K562 (cell line): ENCODE results near the gene GSK3B. TPM values are rescaled to one million over a fixed set of nuclear protein-coding genes. Genes with fewer than 3 reads are reported as not detected.

ENCODE experiments used
- ATAC-seq: fragments of 200-7000 bp; cut with Tn5 transposase; 3 replicates; pipeline ENCODE4 v1.9.1; 2020; ENCODE audit warnings: moderate library complexity
- BruUV-seq: library from RNA; stranded (reverse); fragments of 400-500 nt; replicated peaks from 2 replicates; lab custom pipeline; 2021; lab: Mats Ljungman, UMichigan
- CTCF ChIA-PET: fragments of 300-600 bp; formaldehyde crosslinking; extraction: SDS; loops from one replicate; lab custom pipeline; 2021; ENCODE audit warnings: low intra/inter-chr PET ratio; lab: Yijun Ruan, JAX
- POLR2A ChIA-PET: fragments of 300-600, 350-650 bp; sonication (Branson Sonifier 250); formaldehyde crosslinking; extraction: SDS; loops from one replicate; lab custom pipeline; 2021; ENCODE audit warnings: antibody characterized with exemption, inconsistent platforms; lab: Yijun Ruan, JAX
- DNase-seq, 4 experiments: peaks; one replicate each; pipeline versions ENCODE4 v3.0.0 to v3.0.0-alpha.2; 2011 to 2018; ENCODE audit warnings: low spot score in 3 of 4, mixed read lengths in 3 of 4; ENCODE audit errors: extremely low read depth in 1 of 4
- FAIRE-seq: peaks from 2 replicates; lab custom pipeline; 2011; peaks lifted over from hg19 to GRCh38; lab: Jason Lieb, UNC
- H2AFZ ChIP-seq: 2 replicates; pipeline ENCODE4 v1.6.0; 2011; ENCODE audit warnings: low read depth, low read length, control low read depth, inconsistent platforms
- H3K27ac ChIP-seq: fragments of 200-600 bp; 3 replicates; pipeline ENCODE4 v1.8.0; 2011; ENCODE audit warnings: low read depth, mild to moderate bottlenecking, control low read depth, inconsistent platforms, low read length, moderate library complexity, mixed read lengths; ENCODE audit errors: extremely low read depth
- H3K27me3 ChIP-seq, 2 experiments: fragments of 300-600 bp in 1 of 2; 2 replicates in 1 of 2; 3 replicates in 1 of 2; pipeline versions ENCODE4 v1.6.0 to v1.8.0; 2011; ENCODE audit warnings: inconsistent platforms in 2 of 2, low read length in 2 of 2, mild to moderate bottlenecking in 1 of 2, mixed read lengths in 1 of 2, moderate library complexity in 1 of 2; ENCODE audit not compliant: control insufficient read depth in 2 of 2, insufficient read depth in 2 of 2
- H3K36me3 ChIP-seq: fragments of 300-600 bp; 3 replicates; pipeline ENCODE4 v1.8.0; 2011; ENCODE audit warnings: mild to moderate bottlenecking, low read length, inconsistent platforms; ENCODE audit not compliant: control insufficient read depth, insufficient read depth
- H3K4me1 ChIP-seq, 2 experiments: fragments of 200-600 bp in 1 of 2; replicated peaks in 1 of 2; 2 replicates in 1 of 2; 3 replicates in 1 of 2; pipeline versions ENCODE4 v1.5.1 to v1.8.0; 2011; ENCODE audit warnings: inconsistent platforms in 2 of 2, low read length in 2 of 2, mild to moderate bottlenecking in 1 of 2, mixed read lengths in 1 of 2, moderate library complexity in 1 of 2; ENCODE audit not compliant: control insufficient read depth in 2 of 2, insufficient read depth in 2 of 2
- H3K4me2 ChIP-seq: 2 replicates; pipeline ENCODE4 v1.6.1; 2011; ENCODE audit warnings: low read length, control low read depth, inconsistent platforms, mixed read lengths; ENCODE audit not compliant: insufficient read depth
- H3K4me3 ChIP-seq: fragments of 200-600 bp; sonication (generic), shearing (Covaris generic); 2 replicates; pipeline ENCODE4 v1.5.1; 2016; ENCODE audit warnings: control low read depth, inconsistent platforms
- H3K79me2 ChIP-seq: fragments of 200-600 bp; 3 replicates; pipeline ENCODE4 v1.8.0; 2011; ENCODE audit warnings: low read length, inconsistent platforms; ENCODE audit not compliant: control insufficient read depth, insufficient read depth
- H3K9ac ChIP-seq, 2 experiments: 2 replicates each; pipeline versions ENCODE4 v1.6.0 to v1.6.1; 2011; ENCODE audit warnings: low read depth in 2 of 2, low read length in 2 of 2, control low read depth in 1 of 2, inconsistent platforms in 1 of 2, mild to moderate bottlenecking in 1 of 2, mixed read lengths in 1 of 2; ENCODE audit not compliant: insufficient read depth in 1 of 2
- H3K9me1 ChIP-seq: one replicate; pipeline ENCODE4 v1.6.0; 2011; ENCODE audit warnings: inconsistent platforms, mild to moderate bottlenecking, low read length, moderate library complexity; ENCODE audit not compliant: control insufficient read depth, insufficient read depth
- H3K9me3 ChIP-seq: replicated peaks from 2 replicates; pipeline ENCODE4 v1.5.1; 2011; ENCODE audit warnings: low read depth, low read length, inconsistent platforms; ENCODE audit not compliant: control insufficient read depth, insufficient read depth
- H4K20me1 ChIP-seq: replicated peaks from 2 replicates; pipeline ENCODE4 v1.6.1; 2011; ENCODE audit warnings: low read length, inconsistent platforms, mixed read lengths; ENCODE audit not compliant: control insufficient read depth, insufficient read depth
- CEBPG ChIP-seq, 3 experiments: fragments of 200-800 bp in 1 of 3; sonication (Bioruptor generic) in 1 of 3; sonication (generic) in 1 of 3; formaldehyde crosslinking in 1 of 3; IDR thresholded peaks in 2 of 3; conservative IDR thresholded peaks in 1 of 3; 2 replicates each; pipeline versions ENCODE4 v1.6.1 to v1.8.0; 2016 to 2022; ENCODE audit warnings: missing compliant biosample characterization in 2 of 3, missing genetic modification characterization in 2 of 3, mild to moderate bottlenecking in 1 of 3, missing genetic modification reagents in 1 of 3
- ZNF707 ChIP-seq: fragments of 250-450 bp; sonication (Bioruptor Pico); conservative IDR thresholded peaks from 2 replicates; pipeline ENCODE4 v1.8.0; 2022; ENCODE audit warnings: inconsistent platforms, mild to moderate bottlenecking, moderate library complexity
- WGBS: fragments of 100-300 bp; shearing (Covaris generic); methylation state at CpG from one replicate; pipeline ENCODE4 v1.1.6; 2016; ENCODE audit warnings: low coverage, mixed read lengths; ENCODE audit not compliant: insufficient coverage; ENCODE audit errors: missing lambda C conversion rate; 5-methylcytosine and 5-hydroxymethylcytosine counted together
- in situ Hi-C: fragments of 300-500 bp; cut with MboI; formaldehyde crosslinking; loops from 4 replicates; pipeline ENCODE4 v1.15.0; 2018; ENCODE audit warnings: inconsistent platforms, mixed read lengths
- intact Hi-C: fragments of 100-400 bp; cut with micrococcal nuclease; formaldehyde crosslinking; loops from 2 replicates; pipeline ENCODE4 v1.14.2; 2022
- polyA plus RNA-seq, 8 experiments: library from polyadenylated mRNA; depleted of rRNA in 4 of 8; stranded (reverse) in 5 of 8; unstranded in 3 of 8; fragments of >200 nt; fragmentation: Nextera tagmentation in 2 of 8; fragmentation: Illumina TruSeq in 1 of 8; extraction: Ambion mirVana in 2 of 8; extraction: Trizol in 1 of 8; gene quantifications; 2 replicates each; pipeline versions ENCODE4 v1.2.1 to v1.2.3, GENCODE V29; 2011 to 2014; ENCODE audit warnings: inconsistent platforms in 1 of 8, missing spikeins in 1 of 8
- total RNA-seq, 7 experiments: library from RNA; depleted of rRNA in 6 of 7; stranded (reverse); fragments of >200 nt in 6 of 7; fragmentation: Illumina TruSeq in 2 of 7; extraction: Trizol in 2 of 7; gene quantifications; 2 replicates each; pipeline versions ENCODE4 v1.2.1 to v1.2.3, GENCODE V29; 2011 to 2021; ENCODE audit warnings: low replicate concordance in 1 of 7
- TF ChIP-seq, protein P1 (sequence below): fragments of 250-450 bp; sonication (Bioruptor Pico); IDR thresholded peaks from 2 replicates; pipeline ENCODE4 v1.8.0; 2021; ENCODE audit warnings: mild to moderate bottlenecking, moderate library complexity
- TF ChIP-seq, protein P2 (sequence below), 2 experiments: fragments of 450-650 bp in 1 of 2; sonication (generic) in 1 of 2; formaldehyde crosslinking in 1 of 2; IDR thresholded peaks in 1 of 2; conservative IDR thresholded peaks in 1 of 2; 2 replicates each; pipeline versions ENCODE4 v1.6.1 to v1.8.1; 2016 to 2023; ENCODE audit warnings: mild to moderate bottlenecking in 2 of 2, moderate library complexity in 2 of 2, inconsistent platforms in 1 of 2, missing genetic modification reagents in 1 of 2

Gene GSK3B
- total and polyA plus RNA-seq, 9 of the 15 experiments (the other 6 are each of a cell fraction or from before 2014, with no cell fraction given), result 4.7 to 25.0 (median 18.7) TPM

DNA sequence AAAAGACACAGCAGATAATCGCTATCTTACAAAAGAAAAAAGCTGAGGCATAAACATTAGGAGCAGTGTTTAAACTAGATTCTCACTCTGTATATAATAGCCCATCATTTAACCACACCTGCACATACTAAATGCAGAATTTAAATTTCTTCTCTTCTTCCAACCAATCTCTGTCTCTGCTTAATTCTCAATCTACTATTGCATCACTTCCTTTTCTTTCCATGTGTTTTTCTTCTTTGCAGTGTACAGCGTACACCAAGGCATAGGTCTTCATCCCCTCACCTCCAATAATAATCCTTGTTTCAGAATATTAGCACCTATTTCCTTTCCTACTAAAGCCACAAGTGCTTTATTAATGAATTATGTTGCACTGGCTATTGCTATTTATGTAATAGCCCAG, 221.5 kb downstream of the GSK3B start:
- ChIA-PET POLR2A (no interaction called here), CTCF (no interaction called here)
- H3K36me3 ChIP-seq, result no peaks in the 10 kb centered on the region
- intact Hi-C loops (no loop called here), in situ Hi-C loops (no loop called here)
- ATAC-seq (no peak), FAIRE-seq (no peak), DNase-seq (no peak)
- no peaks in the 10 kb centered on the region for H3K9me3 ChIP-seq
- H3K4me1 ChIP-seq, result no peaks in the 10 kb centered on the region
- H2AFZ ChIP-seq, result no peak overlapping the region
- TF ChIP-seq ZNF707 (no peak), CEBPG (CRISPR knock-in tag; IDR thresholded peaks at IDR 0.05) (no peak), CEBPG (tag; conservative IDR thresholded peaks at IDR 0.05 in 1 of 2, IDR thresholded peaks at IDR 0.05 in 1 of 2) (peak; percentile 64 to 71)
- TF ChIP-seq, protein P1, sequence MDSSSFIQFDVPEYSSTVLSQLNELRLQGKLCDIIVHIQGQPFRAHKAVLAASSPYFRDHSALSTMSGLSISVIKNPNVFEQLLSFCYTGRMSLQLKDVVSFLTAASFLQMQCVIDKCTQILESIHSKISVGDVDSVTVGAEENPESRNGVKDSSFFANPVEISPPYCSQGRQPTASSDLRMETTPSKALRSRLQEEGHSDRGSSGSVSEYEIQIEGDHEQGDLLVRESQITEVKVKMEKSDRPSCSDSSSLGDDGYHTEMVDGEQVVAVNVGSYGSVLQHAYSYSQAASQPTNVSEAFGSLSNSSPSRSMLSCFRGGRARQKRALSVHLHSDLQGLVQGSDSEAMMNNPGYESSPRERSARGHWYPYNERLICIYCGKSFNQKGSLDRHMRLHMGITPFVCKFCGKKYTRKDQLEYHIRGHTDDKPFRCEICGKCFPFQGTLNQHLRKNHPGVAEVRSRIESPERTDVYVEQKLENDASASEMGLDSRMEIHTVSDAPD (CRISPR knock-in tag), result no peak
- TF ChIP-seq, protein P2, sequence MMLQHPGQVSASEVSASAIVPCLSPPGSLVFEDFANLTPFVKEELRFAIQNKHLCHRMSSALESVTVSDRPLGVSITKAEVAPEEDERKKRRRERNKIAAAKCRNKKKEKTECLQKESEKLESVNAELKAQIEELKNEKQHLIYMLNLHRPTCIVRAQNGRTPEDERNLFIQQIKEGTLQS (IDR thresholded peaks at IDR 0.05), result peak; percentile 47; the same call in 1 of the 2 replicates
- TF ChIP-seq, protein P2 (CRISPR knock-in tag; conservative IDR thresholded peaks at IDR 0.05), result no peak
- no peaks in the 10 kb centered on the region for H3K79me2 ChIP-seq
- no TSS peak for BruUV-seq
- H4K20me1 ChIP-seq, result no peaks in the 10 kb centered on the region
- no peaks in the 10 kb centered on the region for H3K27me3 ChIP-seq
- H3K4me3 ChIP-seq, result no peak overlapping the region
- no peaks in the 10 kb centered on the region for H3K9me1 ChIP-seq
- no peak overlapping the region for H3K9ac ChIP-seq
- no peak overlapping the region for H3K27ac ChIP-seq
- no peak overlapping the region for H3K4me2 ChIP-seq
- WGBS, result 87% methylated on average over 2 of the region's 2 CpGs
